SK-N-SH (cell line): ENCODE measurements around the gene GATA2. TPM values are rescaled to one million over a fixed set of nuclear protein-coding genes. Genes with fewer than 3 reads are reported as not detected.

Source experiments
- CTCF ChIA-PET: fragments of 300-600, 350-600 bp; formaldehyde crosslinking; extraction: SDS; loops from one replicate; lab custom pipeline; 2021; lab: Yijun Ruan, JAX
- POLR2A ChIA-PET: fragments of 350-600 bp; sonication (Branson Sonifier 250); formaldehyde crosslinking; extraction: SDS; loops from one replicate; lab custom pipeline; 2020; ENCODE audit warnings: antibody characterized with exemption, inconsistent platforms; lab: Yijun Ruan, JAX
- DNase-seq: peaks from one replicate; pipeline ENCODE4 v3.0.0; 2012
- H2AFZ ChIP-seq: fragments of 200-600 bp; sonication (generic); 2 replicates; pipeline ENCODE4 v1.8.1; 2016; ENCODE audit warnings: antibody characterized with exemption, mild to moderate bottlenecking, low read depth
- H3F3A ChIP-seq: fragments of 200-600 bp; sonication (generic); replicated peaks from 2 replicates; pipeline ENCODE3; 2016; ENCODE audit warnings: antibody characterized with exemption, mild to moderate bottlenecking; ENCODE audit not compliant: insufficient read depth
- H3K27ac ChIP-seq, 2 experiments: fragments of 200-500 bp in 1 of 2; fragments of 200-600 bp in 1 of 2; sonication (Bioruptor generic) in 1 of 2; sonication (generic), shearing (Covaris generic) in 1 of 2; 2 replicates each; pipeline versions ENCODE4 v1.5.1 to v1.6.1; 2014 to 2016; ENCODE audit warnings: low read depth in 2 of 2, inconsistent platforms in 1 of 2, low read length in 1 of 2, mild to moderate bottlenecking in 1 of 2, mixed read lengths in 1 of 2
- H3K27me3 ChIP-seq: fragments of 200-600 bp; sonication (generic), shearing (Covaris generic); 2 replicates; pipeline ENCODE4 v1.6.1; 2016; ENCODE audit warnings: mixed run types; ENCODE audit not compliant: insufficient read depth
- H3K36me3 ChIP-seq, 2 experiments: fragments of 200-500 bp in 1 of 2; fragments of 200-600 bp in 1 of 2; sonication (Bioruptor generic) in 1 of 2; sonication (generic) in 1 of 2; replicated peaks in 1 of 2; 2 replicates each; pipeline versions ENCODE3 to v1.5.1; 2014 to 2016; ENCODE audit warnings: low read length in 1 of 2, mild to moderate bottlenecking in 1 of 2; ENCODE audit not compliant: insufficient read depth in 2 of 2, control insufficient read depth in 1 of 2
- H3K4me1 ChIP-seq, 2 experiments: fragments of 200-500 bp in 1 of 2; fragments of 200-600 bp in 1 of 2; sonication (Bioruptor generic) in 1 of 2; sonication (generic), shearing (Covaris generic) in 1 of 2; 2 replicates each; pipeline versions ENCODE4 v1.5.1 to v1.6.1; 2014 to 2016; ENCODE audit warnings: low read depth in 1 of 2, low read length in 1 of 2, mixed run types in 1 of 2; ENCODE audit not compliant: insufficient read depth in 2 of 2, control insufficient read depth in 1 of 2
- H3K4me2 ChIP-seq: fragments of 200-600 bp; sonication (generic), shearing (Covaris generic); 2 replicates; pipeline ENCODE4 v1.6.1; 2017; ENCODE audit warnings: mixed run types
- H3K4me3 ChIP-seq, 2 experiments: fragments of 200-500 bp in 1 of 2; fragments of 200-600 bp in 1 of 2; sonication (Bioruptor generic) in 1 of 2; sonication (generic), shearing (Covaris generic) in 1 of 2; 2 replicates each; pipeline versions ENCODE4 v1.5.1 to v1.8.1; 2014 to 2016; ENCODE audit warnings: low read depth in 2 of 2, inconsistent platforms in 1 of 2, low read length in 1 of 2, mild to moderate bottlenecking in 1 of 2, mixed read lengths in 1 of 2, moderate library complexity in 1 of 2
- H3K79me2 ChIP-seq: fragments of 200-600 bp; sonication (generic); 2 replicates; pipeline ENCODE4 v1.8.1; 2017; ENCODE audit warnings: mild to moderate bottlenecking; ENCODE audit not compliant: insufficient read depth
- H3K9ac ChIP-seq: fragments of 200-600 bp; sonication (generic); 2 replicates; pipeline ENCODE4 v1.6.1; 2017; ENCODE audit warnings: mixed run types
- H3K9me2 ChIP-seq: fragments of 200-600 bp; sonication (generic); 2 replicates; pipeline ENCODE4 v1.6.1; 2017; ENCODE audit warnings: mixed run types
- H3K9me3 ChIP-seq: fragments of 200-600 bp; sonication (generic); 2 replicates; pipeline ENCODE4 v1.6.1; 2017; ENCODE audit warnings: mixed run types, mild to moderate bottlenecking, moderate library complexity
- H4K20me1 ChIP-seq: fragments of 200-600 bp; sonication (generic); 2 replicates; pipeline ENCODE4 v1.6.1; 2017; ENCODE audit warnings: mild to moderate bottlenecking, mixed run types; ENCODE audit not compliant: insufficient read depth
- EP300 ChIP-seq, 2 experiments: IDR thresholded peaks; 2 replicates each; pipeline versions ENCODE4 v1.4.0 to v1.6.1; 2012; ENCODE audit warnings: borderline replicate concordance in 1 of 2, low read depth in 1 of 2, low read length in 1 of 2
- EZH2phosphoT487 ChIP-seq: fragments of 200-600 bp; sonication (generic); IDR thresholded peaks from 2 replicates; pipeline ENCODE4 v1.6.1; 2017; ENCODE audit warnings: low read depth, mixed run types, mild to moderate bottlenecking, antibody characterized with exemption, moderate library complexity, borderline replicate concordance
- GABPA ChIP-seq: IDR thresholded peaks from 2 replicates; pipeline ENCODE4 v1.4.0; 2012; ENCODE audit warnings: low read depth, mild to moderate bottlenecking
- GATA2 ChIP-seq: sonication (generic); formaldehyde crosslinking; IDR thresholded peaks from 2 replicates; pipeline ENCODE4 v1.5.0; 2020; ENCODE audit warnings: mild to moderate bottlenecking, missing genetic modification reagents
- MEF2A ChIP-seq: IDR thresholded peaks from 2 replicates; pipeline ENCODE4 v1.4.0; 2012; ENCODE audit warnings: low read depth, borderline replicate concordance
- MXI1 ChIP-seq: IDR thresholded peaks from 2 replicates; pipeline ENCODE4 v1.6.1; 2012; ENCODE audit warnings: mild to moderate bottlenecking, low read depth, low read length, improper control_type of control experiment
- PBX3 ChIP-seq: IDR thresholded peaks from 2 replicates; pipeline ENCODE4; 2012
- REST ChIP-seq: IDR thresholded peaks from 2 replicates; pipeline ENCODE4 v1.6.1; 2012; ENCODE audit warnings: mild to moderate bottlenecking, low read depth, low read length, moderate library complexity
- SMC3 ChIP-seq: IDR thresholded peaks from 2 replicates; pipeline ENCODE4 v1.6.1; 2012; ENCODE audit warnings: low read depth, low read length, improper control_type of control experiment
- USF1 ChIP-seq: IDR thresholded peaks from 2 replicates; pipeline ENCODE4 v1.4.0; 2012; ENCODE audit warnings: low read depth, borderline replicate concordance
- WGBS: methylation state at CpG from one replicate; pipeline ENCODE4 v1.1.6; 2017; ENCODE audit warnings: low lambda C conversion rate; 5-methylcytosine and 5-hydroxymethylcytosine counted together
- polyA plus RNA-seq, 3 experiments: library from polyadenylated mRNA; depleted of rRNA; stranded (reverse); fragments of >200 nt; gene quantifications; 2 replicates each; pipeline ENCODE4 v1.2.3, GENCODE V29; 2012

Gene GATA2
- polyA plus RNA-seq, 1 of the 3 experiments (the other 2 are of a cell fraction): 5.5 TPM

- TF ChIP-seq SMC3: no peak
Observed at GRCh38 chr3:128435561-128435960, 57.4 kb downstream of the GATA2 start (continued).

- CTCF ChIA-PET: interaction anchor here (0.6 to 3.6 kb wide), 10 partner anchors 9 to 264 kb away, joined by 3 to 18 read pairs (median 5); no protein-coding TSS in a partner anchor
- no peak overlapping the region for H3K9ac ChIP-seq
- 66% methylated on average over 3 of the region's 6 CpGs for WGBS
- H3K27me3 ChIP-seq: no peaks in the 10 kb centered on the region
- no peak overlapping the region for H3K4me3 ChIP-seq
- TF ChIP-seq EZH2phosphoT487 (no peak), GATA2 (CRISPR knock-in tag) (peak; percentile 91), GABPA (no peak), EP300 (IDR thresholded peaks at IDR 0.05; ENCODE audit: borderline replicate concordance in 1 of 2, low read depth in 1 of 2, low read length in 1 of 2) (peak in 1 of 2 experiments; percentile 64; a peak in 2 of 4 replicates), REST (no peak), MEF2A (no peak), PBX3 (no peak), USF1 (no peak), MXI1 (0 out of 2 replicates have a peak, but pooled peaks have one; percentile 24)
- POLR2A ChIA-PET: interaction anchor here (0.5 to 2.2 kb wide), 16 partner anchors 8 to 307 kb away, joined by 3 to 9 read pairs (median 4); partner anchors contain the start of gene GATA2
- no peaks in the 10 kb centered on the region for H4K20me1 ChIP-seq
- H2AFZ ChIP-seq: no peak overlapping the region
- peaks cover 3% of the 10 kb centered on the region for H3F3A ChIP-seq
- H3K4me2 ChIP-seq: no peak overlapping the region
- H3K36me3 ChIP-seq: no peaks in the 10 kb centered on the region
- peaks cover 0 to 44% of the 10 kb centered on the region in 2 experiments; a peak in 1 of 4 replicates for H3K4me1 ChIP-seq
- DNase-seq: peak; percentile 66
- no peaks in the 10 kb centered on the region for H3K79me2 ChIP-seq
- no peaks in the 10 kb centered on the region for H3K9me2 ChIP-seq
- H3K27ac ChIP-seq: peak overlapping the region in 1 of 2 experiments; percentile 85; a peak in 2 of 4 replicates
- H3K9me3 ChIP-seq: no peaks in the 10 kb centered on the region
Observed at GRCh38 chr3:128435058-128435457, 57.9 kb downstream of the GATA2 start.
